Stimulated activated CD4-positive, alpha-beta T cell treated with anti-CD3 and anti-CD28 coated beads, Interleukin-2, amount 100 ng/mL, for 48 hours (primary cell): Measurements from ENCODE around the gene DNAJC7.

Experiments used
- DNase-seq, 2 donors: peaks; one replicate each; pipeline ENCODE4 v3.0.0-alpha.2; 2020

DNAJC7 gene

DNA sequence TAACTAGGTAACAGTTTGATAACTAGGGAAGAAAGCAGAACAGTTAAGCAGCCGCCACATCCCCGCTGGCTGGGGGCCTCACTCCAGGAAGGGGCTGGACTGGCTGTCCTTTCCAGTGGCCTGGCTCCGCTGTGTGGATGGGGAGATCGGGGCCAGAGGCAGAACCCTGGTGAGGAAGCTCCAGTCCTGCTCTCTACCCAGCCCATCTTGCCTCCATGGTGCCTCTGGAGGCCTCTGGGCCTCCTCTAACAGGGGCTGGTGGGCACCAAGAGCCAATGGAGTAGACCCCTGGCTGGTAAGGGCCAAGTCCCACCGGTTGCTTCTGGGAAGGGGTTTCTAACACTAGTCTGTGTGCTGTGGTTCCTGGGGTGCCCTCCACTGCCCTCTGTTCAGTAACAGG lies 42.6 kb downstream of the DNAJC7 start:
- DNase-seq = no peak

DNA sequence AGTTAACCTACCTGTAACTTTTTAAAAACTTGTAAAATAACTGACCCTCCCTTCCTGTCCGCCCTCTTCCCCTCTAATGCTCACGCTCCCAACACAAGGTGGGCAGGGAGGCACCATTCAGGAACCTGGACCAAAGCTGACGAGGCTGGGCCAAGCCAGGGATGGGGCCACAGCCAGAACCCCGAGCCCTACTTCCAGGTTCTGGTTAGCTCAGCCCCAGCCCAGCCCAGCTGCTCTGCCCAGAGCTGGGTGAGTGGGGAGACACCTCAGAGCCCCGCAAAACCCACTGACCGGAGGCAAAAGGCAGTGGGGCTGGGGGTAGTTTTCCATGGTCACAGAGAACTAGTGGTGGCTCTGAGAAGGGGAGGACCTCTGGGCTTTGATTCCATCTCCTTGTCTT lies 43.2 kb downstream of the DNAJC7 start:
- no peak for DNase-seq

DNA sequence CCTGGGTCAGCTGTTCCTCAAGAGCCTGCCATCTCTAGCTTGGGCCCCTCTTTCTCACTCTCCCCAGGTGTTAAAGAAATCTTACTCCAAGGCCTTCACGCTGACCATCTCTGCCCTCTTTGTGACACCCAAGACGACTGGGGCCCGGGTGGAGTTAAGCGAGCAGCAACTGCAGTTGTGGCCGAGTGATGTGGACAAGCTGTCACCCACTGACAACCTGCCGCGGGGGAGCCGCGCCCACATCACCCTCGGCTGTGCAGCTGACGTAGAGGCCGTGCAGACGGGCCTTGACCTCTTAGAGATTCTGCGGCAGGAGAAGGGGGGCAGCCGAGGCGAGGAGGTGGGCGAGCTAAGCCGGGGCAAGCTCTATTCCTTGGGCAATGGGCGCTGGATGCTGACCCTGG lies 43.8 kb downstream of the DNAJC7 start:
- no peak for DNase-seq

DNA sequence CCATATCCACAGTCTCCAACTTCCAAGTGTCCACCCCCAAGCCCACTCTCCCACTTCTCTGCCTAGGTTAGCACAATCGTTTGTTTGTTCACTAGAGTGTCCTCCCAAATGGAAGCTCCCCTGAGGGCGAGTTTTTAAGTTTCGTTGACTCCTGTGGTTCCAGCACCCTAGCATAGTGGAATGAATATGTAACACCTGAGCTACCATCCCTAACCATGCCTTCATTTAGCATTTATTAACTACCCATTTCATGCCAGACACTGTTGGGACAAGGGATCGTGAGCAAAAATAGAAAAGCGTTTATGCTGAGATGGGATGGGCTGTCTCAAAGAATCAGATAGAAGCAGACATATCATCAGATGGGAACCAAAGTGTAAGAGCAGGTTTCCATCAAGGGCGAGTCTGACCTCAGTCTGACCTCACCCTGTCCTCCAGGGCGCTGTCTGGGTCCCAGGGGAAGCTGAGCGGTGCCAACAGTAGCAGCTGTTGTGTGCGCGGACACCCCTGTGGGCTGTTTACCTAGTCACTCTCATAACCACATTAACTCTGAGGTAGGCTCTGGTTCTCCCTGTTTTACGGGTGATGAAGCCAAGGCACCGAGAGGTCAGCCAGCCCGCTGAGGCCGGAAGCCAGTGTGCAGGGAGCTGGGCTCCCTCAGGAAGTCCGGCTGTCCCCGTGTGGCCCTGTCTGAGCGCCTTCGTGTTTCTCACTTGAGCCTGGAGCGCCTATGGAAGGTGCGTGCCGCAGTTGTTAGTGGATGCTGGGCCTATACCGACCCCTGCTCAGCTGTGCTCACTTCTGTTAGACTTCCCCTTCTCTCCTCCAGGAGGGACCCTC lies 44.5 kb downstream of the DNAJC7 start:
- DNase-seq = no peak

DNA sequence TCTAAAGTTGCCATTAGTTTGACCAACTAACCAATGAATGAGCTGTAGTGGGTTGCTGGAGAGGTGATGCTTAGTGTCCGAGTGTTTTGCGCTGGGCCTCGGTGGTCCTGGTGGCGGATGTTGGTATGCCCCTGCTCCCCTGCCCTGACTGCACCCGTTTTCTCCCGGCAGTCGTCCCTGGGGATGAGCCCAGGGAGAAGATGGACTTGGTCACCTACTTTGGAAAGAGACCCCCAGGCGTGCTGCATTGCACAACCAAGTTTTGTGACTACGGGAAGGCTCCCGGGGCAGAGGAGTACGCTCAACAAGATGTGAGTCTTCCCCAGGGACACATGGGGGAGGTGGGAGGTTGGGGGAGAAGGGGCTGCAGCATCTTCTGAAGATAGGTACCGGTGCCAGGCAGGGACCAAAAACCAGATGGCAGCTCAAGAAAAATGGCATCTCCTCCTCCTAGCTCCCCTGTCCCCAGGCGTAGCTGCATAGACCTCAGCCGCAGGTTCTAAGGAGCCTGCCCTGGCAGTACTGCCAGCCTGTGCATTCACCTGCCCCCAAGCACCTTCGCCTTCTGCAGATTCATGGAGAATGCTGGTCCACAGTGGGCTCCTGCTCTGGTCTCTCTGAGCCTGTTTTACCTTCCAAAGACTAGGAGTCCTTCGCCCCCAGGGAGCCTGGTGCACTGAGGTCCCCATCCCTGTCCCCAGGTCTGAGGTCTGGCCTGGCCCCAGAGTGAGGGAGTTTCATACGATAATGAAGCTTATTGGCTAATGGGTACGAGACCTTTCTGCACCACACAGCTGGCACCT lies 45.3 kb downstream of the DNAJC7 start:
- DNase-seq = no peak

DNA sequence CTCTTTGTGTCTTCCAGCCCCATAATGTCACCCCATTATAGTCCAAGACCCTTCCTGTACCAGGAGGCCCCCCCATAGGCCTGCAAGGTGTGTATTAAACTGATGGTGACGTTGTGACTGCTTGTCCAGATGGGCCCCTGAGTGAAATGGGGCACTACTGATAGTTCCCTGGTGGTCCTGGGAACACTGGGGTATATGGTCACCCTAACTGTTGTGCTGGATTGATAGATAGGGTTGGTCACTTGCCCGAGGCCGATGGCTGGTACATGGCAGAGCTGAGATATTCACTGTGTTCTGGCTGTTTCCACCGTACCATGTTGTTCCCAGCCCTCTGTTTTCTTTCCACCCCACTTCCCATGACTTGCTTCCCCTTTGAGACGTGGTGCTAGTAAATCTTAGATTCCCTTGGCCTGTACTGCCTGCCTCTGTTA lies 46.3 kb downstream of the DNAJC7 start:
- no peak for DNase-seq

DNA sequence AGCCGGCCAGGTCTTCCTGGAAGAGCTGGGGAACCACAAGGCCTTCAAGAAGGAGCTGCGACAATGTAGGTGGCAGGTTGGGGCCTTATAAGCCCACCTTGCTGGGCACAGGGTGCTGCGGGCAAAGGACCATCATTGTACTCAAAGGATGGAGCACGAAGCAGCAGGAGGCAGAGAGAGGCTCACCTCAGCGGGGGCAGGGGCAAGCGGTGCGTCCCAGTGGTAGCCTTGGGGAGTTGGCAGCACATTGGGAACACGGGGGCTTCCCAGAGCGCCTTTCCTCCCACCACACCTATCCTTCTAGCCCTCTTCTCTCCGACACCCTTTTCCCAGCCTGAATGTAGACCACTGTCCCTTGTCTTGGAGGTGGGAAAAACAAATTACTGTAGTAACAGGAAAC lies 48.6 kb downstream of the DNAJC7 start:
- DNase-seq = no peak

DNA sequence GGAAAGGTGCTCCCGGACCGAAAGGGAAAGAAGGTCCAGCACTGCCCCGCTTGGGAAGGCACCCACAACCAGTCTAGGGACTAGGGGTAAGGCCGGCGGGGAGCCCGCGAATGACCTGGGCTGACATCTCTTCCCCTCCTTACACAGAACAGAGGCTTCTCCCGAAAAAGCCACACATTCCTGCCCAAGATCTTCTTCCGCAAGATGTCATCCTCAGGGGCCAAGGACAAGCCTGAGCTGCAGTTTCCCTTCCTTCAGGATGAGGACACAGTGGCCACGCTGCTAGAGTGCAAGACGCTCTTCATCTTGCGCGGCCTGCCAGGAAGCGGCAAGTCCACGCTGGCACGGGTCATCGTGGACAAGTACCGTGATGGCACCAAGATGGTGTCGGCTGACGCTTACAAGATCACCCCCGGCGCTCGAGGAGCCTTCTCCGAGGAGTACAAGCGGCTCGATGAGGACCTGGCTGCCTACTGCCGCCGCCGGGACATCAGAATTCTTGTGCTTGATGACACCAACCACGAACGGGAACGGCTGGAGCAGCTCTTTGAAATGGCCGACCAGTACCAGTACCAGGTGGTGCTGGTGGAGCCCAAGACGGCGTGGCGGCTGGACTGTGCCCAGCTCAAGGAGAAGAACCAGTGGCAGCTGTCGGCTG lies 49.2 kb downstream of the DNAJC7 start:
- no peak for DNase-seq

DNA sequence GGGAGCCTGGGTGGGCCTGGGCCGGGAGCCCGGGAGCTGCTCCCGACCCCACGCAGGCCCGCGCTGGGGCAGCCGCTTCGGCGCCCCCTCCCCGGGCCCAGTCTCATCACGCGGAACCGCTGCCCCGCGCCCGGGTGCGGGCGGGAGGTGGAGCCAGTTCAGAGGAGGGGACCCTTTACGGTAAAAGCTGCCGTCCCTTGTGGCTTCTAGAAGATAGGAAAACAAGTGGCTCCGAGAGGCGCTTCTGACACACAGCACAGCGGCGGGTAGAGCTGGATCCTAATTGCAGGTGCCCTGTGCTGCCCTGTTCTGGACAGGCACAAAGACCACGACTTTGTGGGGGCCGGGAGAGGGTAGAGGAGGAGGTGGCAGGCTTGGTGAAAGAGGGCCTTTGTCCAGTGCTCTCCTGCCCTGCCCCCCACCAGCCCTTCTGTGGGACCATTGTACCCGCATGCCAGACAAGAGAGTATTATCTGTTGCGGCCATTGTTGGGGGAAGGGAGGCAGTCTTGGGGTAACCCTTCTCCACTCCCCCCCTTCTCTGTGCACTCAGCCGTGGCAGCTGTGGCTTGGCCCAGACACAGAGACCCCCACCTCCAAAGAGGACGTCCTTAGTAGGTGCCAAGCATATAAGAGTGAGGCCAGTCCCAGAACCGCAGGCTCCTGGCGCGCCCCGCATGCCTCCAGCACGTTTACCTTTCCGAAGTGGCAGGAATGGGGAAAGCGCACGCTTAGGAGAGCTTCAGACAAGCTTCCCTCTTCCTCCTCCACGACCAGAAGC lies 49.9 kb downstream of the DNAJC7 start:
- DNase-seq = peak; percentile 20 to 27

DNA sequence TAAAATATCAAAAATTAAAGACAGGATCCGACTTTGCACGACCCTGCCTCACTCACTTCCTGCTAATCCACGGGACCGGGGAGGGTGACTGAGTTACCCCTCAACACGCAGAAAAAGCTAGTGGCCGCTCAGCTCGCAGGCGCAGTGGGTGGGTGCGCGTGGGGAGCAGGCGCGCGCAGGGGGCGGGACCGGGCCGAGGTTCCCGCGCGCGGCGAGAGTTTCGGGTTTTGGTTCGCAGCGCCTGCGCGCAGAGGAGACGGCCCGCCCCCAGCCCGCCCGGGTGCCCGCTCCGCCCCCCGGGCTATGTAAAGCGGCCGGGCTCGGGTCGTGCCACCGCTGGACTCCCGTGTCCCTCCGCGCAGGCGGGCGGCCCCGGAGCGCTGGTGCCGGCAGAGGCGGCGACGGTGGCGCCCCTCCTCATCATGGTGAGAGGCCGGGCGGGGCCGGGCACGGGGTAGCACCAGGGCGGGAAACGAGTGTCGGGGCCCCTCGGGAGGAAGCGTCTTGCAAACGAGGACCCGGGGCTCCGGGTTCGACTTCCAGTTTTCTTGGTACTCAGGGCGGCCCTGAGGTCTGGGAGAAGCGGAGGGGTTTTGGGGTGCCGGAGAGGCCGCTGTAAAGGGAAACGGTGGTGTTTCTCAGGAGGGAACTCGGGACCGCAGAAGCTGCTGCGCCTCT lies 50.6 kb downstream of the DNAJC7 start, which contains the start of gene CNP:
Gene CNP (plus strand): TSS at position 333 of the 678 bp plus-strand sequence. CDS start 90 bp downstream, at position 423.
- DNase-seq = peak; percentile 87 to 90

DNA sequence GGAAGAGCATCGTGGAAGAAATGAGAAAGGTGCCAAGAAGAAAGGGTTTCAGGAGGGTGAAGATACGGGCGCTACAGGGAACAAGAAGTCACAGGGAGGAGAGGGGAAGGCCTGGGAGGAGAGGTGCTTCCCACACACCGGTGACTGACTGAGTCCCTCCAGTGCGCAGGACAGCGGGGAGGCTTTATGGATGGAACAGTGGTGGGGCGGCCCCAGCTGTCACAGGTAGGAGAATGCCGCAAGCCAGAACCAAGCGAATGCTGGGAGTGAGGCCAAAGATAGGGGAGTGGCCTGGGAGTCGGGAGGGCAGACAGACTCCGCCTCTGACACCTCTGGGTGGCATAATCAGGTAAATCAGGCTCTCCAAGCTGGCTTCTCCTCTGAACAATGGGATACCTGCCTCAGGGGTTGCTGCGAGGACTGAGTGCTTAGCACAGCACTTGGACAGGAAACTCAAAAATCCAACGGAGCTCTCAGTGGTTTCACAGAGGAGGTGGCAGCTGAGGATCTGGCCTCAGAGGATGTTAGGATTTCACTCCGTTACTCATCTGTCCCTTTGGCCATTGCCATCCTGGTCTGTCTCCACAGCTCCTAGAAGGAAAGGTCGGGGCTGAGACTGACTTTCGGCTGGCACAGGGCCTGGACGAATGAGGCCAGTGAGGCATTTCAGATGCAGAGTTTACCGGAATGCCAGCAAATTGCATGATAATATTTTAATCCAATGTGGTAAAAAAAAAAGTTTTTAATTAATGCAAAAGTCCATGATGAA lies 51.4 kb downstream of the DNAJC7 start:
- DNase-seq = peak; percentile 55 to 62

DNA sequence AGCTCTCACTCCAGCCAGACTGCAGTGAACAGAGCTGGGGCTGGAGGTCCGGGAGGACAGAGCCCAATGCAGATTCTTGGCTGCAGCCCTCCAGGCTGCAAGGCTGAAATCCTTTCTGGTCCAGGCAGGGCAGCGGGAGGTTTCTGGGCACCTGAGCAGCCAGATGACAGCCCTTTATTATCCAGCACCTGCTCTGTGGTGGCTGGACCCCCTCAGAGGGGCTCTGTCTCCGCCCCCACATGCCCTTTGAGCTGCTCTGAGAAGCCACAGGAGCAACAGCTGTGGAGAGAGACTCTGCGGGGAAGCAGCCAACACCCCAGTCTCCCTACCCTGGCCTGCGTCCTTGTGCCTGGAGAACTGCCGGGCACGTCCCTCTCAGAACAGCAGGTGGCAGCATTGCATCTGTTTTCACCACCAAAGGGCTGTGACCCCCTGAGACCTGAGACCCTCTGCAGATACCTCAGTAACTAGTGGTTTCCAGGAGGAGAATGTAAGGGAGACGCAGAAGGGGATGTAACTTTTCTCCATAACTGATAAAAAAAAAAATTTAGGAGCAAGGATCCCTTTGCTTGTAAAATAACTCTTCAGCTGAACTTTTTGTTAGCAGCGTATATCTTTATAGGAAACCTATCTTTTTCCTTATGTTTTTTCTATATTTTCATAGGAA lies 54.3 kb downstream of the DNAJC7 start:
- peak; percentile 63 to 74 for DNase-seq

DNA sequence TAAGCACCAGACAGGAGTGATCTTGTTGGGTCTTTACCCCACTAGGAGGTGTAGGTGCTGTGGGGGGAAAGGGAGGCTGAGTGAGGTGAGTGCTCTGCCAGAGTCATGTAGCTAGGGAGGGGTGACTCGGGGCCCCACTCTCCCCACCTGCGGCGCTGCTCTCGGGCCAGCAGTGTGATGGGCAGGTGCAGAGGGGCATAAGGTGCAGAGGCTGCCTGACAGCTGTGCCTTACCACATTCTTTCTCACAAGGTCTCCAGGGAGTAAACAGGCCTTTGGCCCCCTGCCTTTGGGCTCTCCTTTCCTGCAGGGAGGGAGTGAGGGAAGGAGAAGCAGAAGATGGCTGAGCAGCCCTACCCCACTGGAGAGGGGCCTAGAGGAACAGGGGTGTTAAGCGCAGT lies 55.1 kb downstream of the DNAJC7 start:
- DNase-seq = no peak

DNA sequence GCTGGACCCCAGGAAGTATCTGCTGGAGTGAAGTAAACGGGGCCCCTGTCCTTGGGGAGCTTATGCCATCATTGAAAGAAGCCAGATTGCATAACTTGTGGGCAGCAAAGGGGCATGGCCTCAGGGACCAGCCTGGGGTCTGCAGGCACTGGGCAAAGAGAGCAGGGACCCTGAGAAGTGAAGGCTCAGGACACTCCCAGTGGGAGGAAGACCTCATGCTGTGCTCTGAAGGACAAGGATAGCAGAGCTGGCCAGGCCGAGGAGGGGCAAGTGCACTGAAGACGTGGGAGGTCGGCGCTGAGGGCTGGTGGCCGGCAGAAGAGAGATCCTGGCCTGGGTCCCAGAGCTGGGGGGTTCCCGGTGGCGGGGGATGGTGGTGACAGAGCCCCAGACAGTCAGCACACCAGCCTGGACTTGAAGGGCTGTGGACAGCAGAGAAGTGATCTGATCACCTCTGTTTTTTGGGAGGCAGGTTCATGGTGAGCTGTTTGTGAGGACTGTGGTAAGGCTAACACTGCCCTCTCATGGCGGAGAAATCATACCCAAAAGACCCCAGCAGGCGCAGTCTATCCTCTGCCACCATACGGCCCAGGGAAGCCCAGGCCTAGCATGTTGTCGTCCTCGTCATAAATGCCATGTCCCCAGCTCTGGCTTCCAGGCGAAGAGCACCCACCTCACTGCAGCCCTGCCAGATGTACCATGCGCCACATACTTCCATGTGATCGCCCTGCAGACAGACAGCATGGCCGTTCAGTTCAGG lies 57.7 kb downstream of the DNAJC7 start:
- DNase-seq = no peak

DNA sequence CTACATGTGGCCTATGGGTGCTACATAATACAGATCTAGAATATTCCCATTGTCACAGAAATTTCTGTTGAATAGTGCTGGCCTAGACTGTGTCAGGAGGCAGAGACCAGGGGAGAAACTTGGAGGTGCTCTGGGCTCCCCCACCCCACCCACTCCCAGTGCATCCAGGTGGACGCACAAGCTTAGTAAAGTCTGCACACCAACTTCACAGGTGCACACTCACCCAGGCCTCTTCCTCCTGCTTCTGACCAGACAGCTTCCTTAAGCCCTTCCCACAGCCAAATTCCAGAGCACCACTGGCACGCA lies 58.3 kb downstream of the DNAJC7 start:
- DNase-seq = no peak

DNA sequence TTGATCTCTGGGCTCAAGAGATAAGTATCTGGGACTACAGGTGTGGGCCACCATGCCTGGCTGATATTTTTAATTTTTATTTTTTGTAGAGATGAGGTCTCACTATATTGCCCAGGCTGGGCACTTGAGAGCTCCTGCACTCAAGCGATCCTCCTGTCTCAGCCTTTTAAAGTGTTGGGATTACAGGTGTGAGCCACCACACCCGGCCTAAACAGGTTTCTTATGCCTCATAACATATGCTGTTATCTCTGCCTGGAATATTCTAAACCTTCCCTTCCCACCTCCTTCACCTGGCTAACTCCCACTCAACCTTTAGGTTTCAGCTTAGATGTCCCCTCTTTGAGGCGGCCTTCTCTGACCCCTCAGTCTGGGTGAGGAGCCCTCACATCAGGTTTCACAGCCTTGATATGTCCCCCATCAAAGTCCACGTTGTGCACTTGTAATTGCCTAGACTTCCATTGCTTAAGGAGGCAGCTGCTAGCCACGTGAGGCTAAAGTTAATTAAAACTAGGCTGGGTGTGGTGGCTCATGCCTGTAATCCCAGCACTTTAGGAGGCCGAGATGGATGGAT lies 59.3 kb downstream of the DNAJC7 start:
- no peak for DNase-seq

DNA sequence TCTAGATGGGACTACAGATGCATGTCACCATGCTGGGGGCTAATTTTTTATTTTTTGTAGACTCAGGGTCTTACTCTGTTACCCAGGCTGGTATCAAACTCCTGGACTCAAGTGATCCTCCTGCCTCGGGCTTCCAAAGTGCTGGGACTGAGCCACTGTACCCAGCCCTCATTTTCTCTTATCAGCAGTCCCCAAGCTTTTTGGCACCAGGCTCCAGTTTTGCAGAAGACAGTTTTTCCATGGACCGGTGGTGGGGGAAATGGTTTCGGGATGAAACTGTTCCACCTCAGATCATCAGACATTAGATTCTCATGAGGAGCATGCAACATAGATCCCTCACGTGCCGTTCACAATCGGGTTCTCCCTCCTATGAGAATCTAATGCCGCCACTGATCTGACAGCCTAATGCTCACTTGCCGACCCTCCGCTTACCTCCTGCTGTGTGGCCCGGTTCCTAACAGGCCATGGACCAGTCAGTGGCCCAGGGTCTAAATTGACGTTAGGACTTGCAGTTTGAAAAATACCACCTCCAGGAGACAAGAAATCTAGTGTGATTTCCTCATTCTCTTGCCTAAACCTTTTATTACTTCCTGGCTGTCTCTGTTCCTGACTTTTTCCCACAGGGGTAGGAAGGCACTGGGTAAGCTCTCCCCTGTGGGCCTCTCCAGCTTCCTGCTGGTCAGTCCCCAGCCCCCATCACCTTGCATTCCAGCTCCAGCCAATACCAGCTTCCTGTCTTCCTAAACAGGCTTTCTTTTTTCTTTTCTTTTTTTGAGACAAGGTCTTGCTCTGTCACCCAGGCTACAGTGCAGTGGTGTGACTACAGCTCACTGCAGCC lies 60.0 kb downstream of the DNAJC7 start:
- no peak for DNase-seq

DNA sequence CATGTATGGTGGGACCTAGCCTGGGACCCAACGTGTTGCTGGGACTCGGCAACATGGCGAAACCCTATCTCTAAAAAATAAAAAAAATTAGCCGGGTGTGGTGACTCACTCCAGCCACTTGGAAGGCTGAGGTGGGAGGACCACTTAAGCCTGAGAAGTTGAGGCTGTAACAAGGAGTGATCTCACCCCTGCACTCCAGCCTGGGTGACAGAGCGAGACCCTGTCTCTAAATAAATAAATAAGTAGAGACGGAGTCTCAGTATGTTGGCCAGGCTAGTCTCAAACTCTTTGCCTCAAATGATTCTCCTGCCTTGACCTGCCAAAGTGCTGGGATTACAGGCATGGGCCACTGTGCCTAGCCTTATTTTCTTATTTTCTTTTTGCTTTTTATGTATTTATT lies 60.7 kb downstream of the DNAJC7 start:
- no peak for DNase-seq
